Heart right ventricle (tissue), 16 donors: ENCODE data around the gene ARMC2. TPM values are rescaled to one million over a fixed set of nuclear protein-coding genes. Genes with fewer than 3 reads are reported as not detected.

Experiments used
- ATAC-seq, 8 donors: fragments of 200-7000 bp; cut with Tn5 transposase; one replicate each; pipeline ENCODE4 v1.9.1; 2020; ENCODE audit warnings: mild to moderate bottlenecking in 8 of 8, moderate library complexity in 8 of 8, moderate number of reproducible peaks in 1 of 8
- DNase-seq, 2 donors: peaks; one replicate each; pipeline ENCODE4 v3.0.0-alpha.2; 2020
- H3K27ac ChIP-seq, 10 donors: fragments of 200-600 bp; sonication (generic) in 2 of 10; one replicate each; pipeline versions ENCODE4 v1.5.0 to v1.8.0; 2020 to 2022; ENCODE audit warnings: mild to moderate bottlenecking in 3 of 10
- H3K27me3 ChIP-seq, 7 donors: fragments of 200-600 bp; one replicate each; pipeline ENCODE4 v1.8.0; 2021 to 2022; ENCODE audit warnings: mild to moderate bottlenecking in 2 of 7
- H3K36me3 ChIP-seq, 9 donors: fragments of 200-600 bp; sonication (generic) in 1 of 9; one replicate each; pipeline versions ENCODE4 v1.5.0 to v1.8.0; 2020 to 2022; ENCODE audit warnings: mild to moderate bottlenecking in 2 of 9
- H3K4me1 ChIP-seq, 9 donors: fragments of 200-600 bp; sonication (generic) in 1 of 9; one replicate each; pipeline versions ENCODE4 v1.5.0 to v1.8.0; 2020 to 2022; ENCODE audit warnings: mild to moderate bottlenecking in 4 of 9
- H3K4me3 ChIP-seq, 10 donors: fragments of 200-600 bp; sonication (generic) in 2 of 10; one replicate each; pipeline versions ENCODE4 v1.5.0 to v1.8.0; 2020 to 2022; ENCODE audit warnings: mild to moderate bottlenecking in 7 of 10, moderate library complexity in 2 of 10
- H3K9me3 ChIP-seq, 11 donors: fragments of 200-600 bp in 10 of 11; sonication (generic) in 2 of 11; one replicate each; pipeline versions ENCODE4 v1.5.0 to v1.8.0; 2013 to 2022; ENCODE audit warnings: mild to moderate bottlenecking in 2 of 11, control low read depth in 1 of 11, moderate library complexity in 1 of 11
- WGBS, 2 donors: extraction: QIAGEN DNeasy Blood & Tissue Kit; methylation state at CpG; one replicate each; pipeline ENCODE4 v1.1.7; 2013; ENCODE audit warnings: inconsistent platforms in 1 of 2; 5-methylcytosine and 5-hydroxymethylcytosine counted together
- intact Hi-C, 10 donors: fragments of 100-400 bp; cut with DNase I; formaldehyde crosslinking; loops; one replicate each; pipeline versions ENCODE4 v1.11.1 to v1.14.2; 2022
- polyA plus RNA-seq, 2 donors: library from polyadenylated mRNA; stranded (reverse); fragments of 200-250 nt; gene quantifications; one replicate each; pipeline ENCODE4 v1.2.3, GENCODE V29; 2013
- total RNA-seq, 10 donors: library from RNA; stranded (reverse); fragmentation: NEBNext Ultra II Directional in 3 of 10; extraction: Animal tissue kit (Norgen Biotek cat#: 25700) in 3 of 10; gene quantifications; one replicate each; pipeline versions ENCODE4 v1.2.1 to v1.2.4, GENCODE V29; 2021 to 2023
- TF ChIP-seq, protein P1 (sequence below), 9 donors: fragments of 200-600 bp; sonication (generic) in 2 of 9; IDR thresholded peaks; one replicate each; pipeline versions ENCODE4 v1.5.0 to v1.8.0; 2021 to 2022; ENCODE audit warnings: antibody characterized with exemption in 9 of 9, mild to moderate bottlenecking in 5 of 9, moderate library complexity in 1 of 9
- donor health status: Arrhythmogenic right ventricular cardiomyopathy.
- donor health status: ischemic (EF 13 %, LVEDD 7.1; RV severe dilation, severe dysfunction).
- donor health status: healthy with polysubstance abuse.
- donor health status: DM: no; HTN: yes; CAD: no.
- donor health status: DM: no; HTN: no; CAD: no.
- donor health status: ischemic (EF 25% LVEDD 6.9; RV normal size, moderate dysfunction).
- donor health status: ischemic (EF 25% LVEDD 5.7; RV mildly dilated, moderate dysfunction).
- donor health status: healthy.
- donor health status: DM: yes; HTN: yes; CAD: no.
- donor health status: Ischemic cardiomyopathy.
- donor health status: ischemic (EF 35%, LVEDD 5.7; RV mildly dilated, moderate dysfunction).
- donor health status: nonischemic (EF 11% LVEDD 7.7; RV severe dilation, severe dysfunction).
- donor health status: DM: yes; HTN: yes; CAD: no.
- donor health status: PGD.
- donor health status: ischemic (EF 29% LVEDD 5.4; RV normal size, mild dysfunction).
- donor health status: nonischemic (EF 23%, LVEDD 6.1; RV moderate dilation, normal function).

Gene ARMC2
- total and polyA plus RNA-seq, 12 donors: 2.5 to 16.4 (median 12.3) TPM

DNA sequence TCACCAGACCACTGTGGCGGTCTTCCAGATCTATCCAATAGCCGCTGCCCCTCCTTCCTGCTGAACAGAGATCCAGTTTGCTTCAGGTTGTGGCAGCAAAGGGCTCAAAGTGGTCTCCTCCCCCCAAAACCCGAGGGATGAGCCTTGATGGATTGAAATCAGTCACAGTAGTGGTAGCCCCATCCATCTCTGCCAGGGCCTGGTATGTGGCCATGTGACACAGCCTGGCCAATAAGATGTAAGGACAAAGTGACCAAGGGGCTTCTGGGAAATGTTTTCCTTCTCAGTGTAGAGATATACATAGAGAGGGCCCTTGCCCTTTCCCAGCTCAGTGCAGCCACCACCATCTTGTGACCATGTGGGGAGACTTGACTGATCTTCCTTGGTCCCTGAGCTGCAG lies 4.1 kb upstream of the ARMC2 start:
- no peaks in the 10 kb centered on the region for H3K9me3 ChIP-seq
- TF ChIP-seq, protein P1, sequence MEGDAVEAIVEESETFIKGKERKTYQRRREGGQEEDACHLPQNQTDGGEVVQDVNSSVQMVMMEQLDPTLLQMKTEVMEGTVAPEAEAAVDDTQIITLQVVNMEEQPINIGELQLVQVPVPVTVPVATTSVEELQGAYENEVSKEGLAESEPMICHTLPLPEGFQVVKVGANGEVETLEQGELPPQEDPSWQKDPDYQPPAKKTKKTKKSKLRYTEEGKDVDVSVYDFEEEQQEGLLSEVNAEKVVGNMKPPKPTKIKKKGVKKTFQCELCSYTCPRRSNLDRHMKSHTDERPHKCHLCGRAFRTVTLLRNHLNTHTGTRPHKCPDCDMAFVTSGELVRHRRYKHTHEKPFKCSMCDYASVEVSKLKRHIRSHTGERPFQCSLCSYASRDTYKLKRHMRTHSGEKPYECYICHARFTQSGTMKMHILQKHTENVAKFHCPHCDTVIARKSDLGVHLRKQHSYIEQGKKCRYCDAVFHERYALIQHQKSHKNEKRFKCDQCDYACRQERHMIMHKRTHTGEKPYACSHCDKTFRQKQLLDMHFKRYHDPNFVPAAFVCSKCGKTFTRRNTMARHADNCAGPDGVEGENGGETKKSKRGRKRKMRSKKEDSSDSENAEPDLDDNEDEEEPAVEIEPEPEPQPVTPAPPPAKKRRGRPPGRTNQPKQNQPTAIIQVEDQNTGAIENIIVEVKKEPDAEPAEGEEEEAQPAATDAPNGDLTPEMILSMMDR (IDR thresholded peaks at IDR 0.05): no peak
- H3K4me3 ChIP-seq: no peak overlapping the region
- ATAC-seq (no peak), DNase-seq (no peak)
- H3K27ac ChIP-seq: no peak overlapping the region
- WGBS, 2 donors: 82 to 92% methylated on average over 3 of the region's 3 CpGs
- peaks cover 0 to 30% (median 8%) of the 10 kb centered on the region in 9 donors for H3K4me1 ChIP-seq
- intact Hi-C loops: loop anchor here in 3 of 10 donors (5.0 to 10.0 kb wide), 2 partner anchors 43 to 231 kb away; no protein-coding TSS in a partner anchor
- no peaks in the 10 kb centered on the region for H3K27me3 ChIP-seq
- no peaks in the 10 kb centered on the region for H3K36me3 ChIP-seq

DNA sequence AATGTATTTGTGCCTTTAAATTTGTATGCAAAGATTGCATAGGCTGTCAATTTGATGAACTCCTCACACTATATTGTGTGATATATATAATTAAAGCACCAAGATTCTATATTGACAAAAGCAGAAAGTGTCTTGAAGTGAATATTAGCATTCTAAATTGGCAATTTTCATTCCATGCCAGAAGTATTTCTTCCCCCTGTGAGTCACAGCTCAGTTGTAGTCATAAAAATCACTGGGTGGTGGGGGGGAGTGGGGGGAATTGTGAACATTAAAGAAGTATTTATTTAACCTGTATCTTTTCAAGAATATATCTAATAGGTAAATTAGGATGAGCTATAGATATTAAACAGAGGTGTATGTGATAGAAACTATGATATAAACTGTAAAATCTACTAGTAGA lies 3.1 kb upstream of the ARMC2 start:
- Histone ChIP-seq H3K36me3 (no peaks in the 10 kb centered on the region), H3K9me3 (no peaks in the 10 kb centered on the region), H3K4me1 (peaks cover 0 to 41% (median 18%) of the 10 kb centered on the region in 9 donors), H3K4me3 (no peak overlapping the region), H3K27ac (no peak overlapping the region), H3K27me3 (no peaks in the 10 kb centered on the region)
- DNase-seq: no peak
- intact Hi-C loops: loop anchor here in 4 of 10 donors (5.0 to 10.0 kb wide), 3 partner anchors 52 to 230 kb away; no protein-coding TSS in a partner anchor
- TF ChIP-seq, protein P1 (IDR thresholded peaks at IDR 0.05): no peak
- ATAC-seq: no peak

DNA sequence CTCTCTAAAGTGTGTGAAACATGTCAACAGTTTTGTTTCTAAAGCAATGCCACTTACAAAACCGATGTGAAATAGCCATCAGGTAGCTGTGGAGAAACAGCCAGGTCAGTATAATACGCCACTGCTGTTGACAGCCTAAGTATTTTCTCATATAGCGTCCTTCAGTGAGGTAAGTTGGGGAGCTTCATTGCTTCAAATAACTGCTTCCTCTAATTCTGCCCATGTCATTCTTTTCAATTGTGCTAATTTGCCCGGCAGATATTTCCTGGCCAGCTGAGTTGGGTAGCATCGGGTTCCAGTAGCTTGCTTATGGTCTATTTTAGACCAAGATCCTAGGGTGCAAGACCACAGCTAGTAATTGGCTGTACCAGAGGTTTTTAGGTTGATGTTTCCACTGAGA lies 2.1 kb upstream of the ARMC2 start:
- no peaks in the 10 kb centered on the region for H3K27me3 ChIP-seq
- TF ChIP-seq, protein P1 (IDR thresholded peaks at IDR 0.05): no peak
- no peak overlapping the region for H3K4me3 ChIP-seq
- H3K9me3 ChIP-seq: no peaks in the 10 kb centered on the region
- H3K36me3 ChIP-seq: no peaks in the 10 kb centered on the region
- peaks cover 0 to 44% (median 27%) of the 10 kb centered on the region in 9 donors for H3K4me1 ChIP-seq
- no peak for ATAC-seq
- H3K27ac ChIP-seq: peak overlapping the region in 1 of 10 donors; percentile 51
- 72 to 79% methylated on average over 5 of the region's 5 CpGs for WGBS, 2 donors
- intact Hi-C loops: loop anchor here in 4 of 10 donors (5.0 to 10.0 kb wide), 3 partner anchors 51 to 229 kb away; no protein-coding TSS in a partner anchor
- DNase-seq: no peak

DNA sequence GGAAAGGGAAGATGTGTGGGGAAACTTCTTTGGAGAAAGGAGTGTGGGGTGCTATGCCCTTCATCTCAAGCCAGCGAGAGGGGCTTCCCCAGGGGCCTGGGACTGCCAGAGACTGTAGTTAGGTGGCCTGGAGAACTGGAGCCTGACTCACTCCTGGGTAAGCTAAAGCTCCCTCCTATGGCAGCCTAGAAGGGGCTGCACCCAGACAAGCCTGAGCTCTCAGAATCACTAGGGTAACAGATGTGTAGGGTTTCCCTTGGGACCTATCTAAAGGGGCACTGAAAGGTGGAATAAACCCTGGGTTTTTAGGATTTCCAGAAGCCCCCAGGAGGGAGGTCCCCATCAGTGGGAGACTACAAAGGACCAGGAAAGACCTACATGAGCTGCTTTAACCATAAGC lies 1.6 kb upstream of the ARMC2 start:
- Histone ChIP-seq H3K36me3 (no peaks in the 10 kb centered on the region), H3K27me3 (no peaks in the 10 kb centered on the region), H3K4me3 (no peak overlapping the region), H3K9me3 (no peaks in the 10 kb centered on the region), H3K4me1 (peaks cover 0 to 47% (median 31%) of the 10 kb centered on the region in 9 donors), H3K27ac (peak overlapping the region in 1 of 10 donors; percentile 51)
- DNase-seq (no peak), ATAC-seq (no peak)
- 75 to 100% methylated on average over 1 of the region's 1 CpG for WGBS, 2 donors
- TF ChIP-seq, protein P1 (IDR thresholded peaks at IDR 0.05): no peak
- intact Hi-C loops: loop anchor here in 4 of 10 donors (5.0 to 10.0 kb wide), 3 partner anchors 51 to 228 kb away; no protein-coding TSS in a partner anchor
